Mesendoderm (in vitro differentiated cells): ENCODE measurements around the gene ADAM20.

ENCODE experiments used
- DNase-seq: peaks from one replicate; pipeline ENCODE4 v3.0.0; 2013
- H2AK5ac ChIP-seq: 2 replicates; pipeline ENCODE4 v1.6.1; 2013; ENCODE audit warnings: low read length, inconsistent platforms
- H2BK120ac ChIP-seq: 2 replicates; pipeline ENCODE4 v1.6.1; 2013; ENCODE audit warnings: low read depth, mild to moderate bottlenecking, low read length, moderate library complexity, mixed read lengths
- H2BK15ac ChIP-seq: replicated peaks from 2 replicates; pipeline ENCODE4 v1.6.1; 2013; ENCODE audit warnings: low read depth, mild to moderate bottlenecking, moderate library complexity
- H2BK5ac ChIP-seq: 2 replicates; pipeline ENCODE4 v1.6.1; 2013; ENCODE audit warnings: low read length, inconsistent platforms
- H3K18ac ChIP-seq: 2 replicates; pipeline ENCODE4 v1.6.1; 2013; ENCODE audit warnings: mild to moderate bottlenecking, low read length, mixed read lengths
- H3K23ac ChIP-seq: one replicate; pipeline ENCODE4 v1.6.1; 2013; ENCODE audit warnings: low read length
- H3K27ac ChIP-seq: 2 replicates; pipeline ENCODE4 v1.5.1; 2013; ENCODE audit warnings: low read depth, mild to moderate bottlenecking, inconsistent platforms, low read length, moderate library complexity
- H3K27me3 ChIP-seq: 2 replicates; pipeline ENCODE4 v1.6.1; 2013; ENCODE audit warnings: low read length, control low read depth, mild to moderate bottlenecking, inconsistent platforms; ENCODE audit not compliant: insufficient read depth, poor library complexity
- H3K36me3 ChIP-seq: 2 replicates; pipeline ENCODE4 v1.6.1; 2013; ENCODE audit warnings: low read length, inconsistent platforms; ENCODE audit not compliant: control insufficient read depth, insufficient read depth
- H3K4ac ChIP-seq: one replicate; pipeline ENCODE4 v1.6.1; 2013; ENCODE audit warnings: low read depth, mild to moderate bottlenecking, low read length, moderate library complexity
- H3K4me1 ChIP-seq: 2 replicates; pipeline ENCODE4 v1.6.1; 2013; ENCODE audit warnings: low read depth, low read length, inconsistent platforms; ENCODE audit not compliant: control insufficient read depth
- H3K4me2 ChIP-seq: 2 replicates; pipeline ENCODE4 v1.6.1; 2013; ENCODE audit warnings: low read length
- H3K4me3 ChIP-seq: 2 replicates; pipeline ENCODE4 v1.5.1; 2013; ENCODE audit warnings: mild to moderate bottlenecking, low read length
- H3K56ac ChIP-seq: one replicate; pipeline ENCODE4 v1.6.1; 2013; ENCODE audit warnings: low read length
- H3K79me1 ChIP-seq: 2 replicates; pipeline ENCODE4 v1.6.1; 2013; ENCODE audit warnings: low read length, inconsistent platforms
- H3K79me2 ChIP-seq: 2 replicates; pipeline ENCODE4 v1.6.1; 2013; ENCODE audit warnings: mild to moderate bottlenecking, low read length; ENCODE audit not compliant: control insufficient read depth, insufficient read depth
- H3K9ac ChIP-seq: 2 replicates; pipeline ENCODE4 v1.6.1; 2013; ENCODE audit warnings: low read length, inconsistent platforms
- H4K5ac ChIP-seq: one replicate; pipeline ENCODE4 v1.6.1; 2013; ENCODE audit warnings: low read length
- H4K8ac ChIP-seq: one replicate; pipeline ENCODE4 v1.6.1; 2013; ENCODE audit warnings: low read depth, mild to moderate bottlenecking, control low read depth, low read length, moderate library complexity
- WGBS: extraction: QIAGEN DNeasy Blood & Tissue Kit; methylation state at CpG from one replicate; pipeline ENCODE4 v1.1.7; 2013; ENCODE audit warnings: low lambda C conversion rate, missing lambda C conversion rate; ENCODE audit not compliant: insufficient coverage; ENCODE audit errors: extremely low coverage; 5-methylcytosine and 5-hydroxymethylcytosine counted together

The ADAM20 gene

DNA sequence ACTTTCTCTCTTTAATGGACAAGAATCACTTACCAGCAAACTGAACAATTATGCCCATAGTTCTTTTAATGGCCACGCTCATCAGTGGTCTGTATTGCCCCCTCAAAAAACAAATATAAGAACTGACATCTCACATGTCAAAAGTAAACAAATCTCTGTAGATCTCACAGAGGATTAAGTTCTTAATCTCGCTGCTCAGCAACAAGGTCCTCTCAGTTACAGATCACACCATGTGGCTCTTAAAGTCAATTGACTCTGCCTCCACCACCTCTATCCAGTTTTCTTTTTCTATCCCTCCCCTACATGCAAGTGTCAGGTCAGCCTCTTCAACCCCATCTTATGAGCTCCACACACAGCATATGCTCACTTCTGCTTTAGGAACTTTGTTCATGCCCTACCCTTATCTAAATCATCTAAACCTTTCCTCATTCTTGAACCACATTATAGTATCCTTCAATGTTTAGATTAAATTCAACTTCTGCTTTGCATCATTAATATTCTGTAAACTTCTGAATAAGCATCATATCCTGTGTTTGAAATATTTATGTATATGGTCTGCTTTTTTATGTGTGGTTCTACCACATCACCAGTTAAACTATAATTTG is 7.2 kb downstream of the ADAM20 start:
- no peak overlapping the region for H3K4ac ChIP-seq
- H2BK5ac ChIP-seq, result no peak overlapping the region
- no peak overlapping the region for H3K27ac ChIP-seq
- H3K27me3 ChIP-seq, result no peaks in the 10 kb centered on the region
- H2BK120ac ChIP-seq, result no peak overlapping the region
- H3K9ac ChIP-seq, result no peak overlapping the region
- H3K79me2 ChIP-seq, result no peaks in the 10 kb centered on the region
- H2AK5ac ChIP-seq, result no peak overlapping the region
- H3K4me3 ChIP-seq, result no peak overlapping the region
- H3K23ac ChIP-seq, result no peak overlapping the region
- no peak overlapping the region for H3K56ac ChIP-seq
- no peaks in the 10 kb centered on the region for H3K79me1 ChIP-seq
- H3K4me1 ChIP-seq, result no peaks in the 10 kb centered on the region
- no peak overlapping the region for H2BK15ac ChIP-seq
- DNase-seq, result no peak
- H3K36me3 ChIP-seq, result no peaks in the 10 kb centered on the region
- H4K8ac ChIP-seq, result no peak overlapping the region
- no CpG with 5 or more reads among the region's 2 CpGs for WGBS
- no peak overlapping the region for H4K5ac ChIP-seq
- no peak overlapping the region for H3K4me2 ChIP-seq
- no peak overlapping the region for H3K18ac ChIP-seq

GRCh38 chr14:70525691-70526090 is 9.1 kb downstream of the ADAM20 start:
- DNase-seq, result no peak
- no peaks in the 10 kb centered on the region for H3K4me1 ChIP-seq

GRCh38 chr14:70515811-70516210 is 19.0 kb downstream of the ADAM20 start:
- Histone ChIP-seq H3K4ac (no peak overlapping the region), H3K79me2 (no peaks in the 10 kb centered on the region), H3K4me2 (no peak overlapping the region), H3K36me3 (no peaks in the 10 kb centered on the region), H2BK120ac (no peak overlapping the region), H3K18ac (no peak overlapping the region), H3K56ac (no peak overlapping the region), H3K4me3 (no peak overlapping the region), H3K27ac (no peak overlapping the region), H3K27me3 (no peaks in the 10 kb centered on the region), H4K5ac (no peak overlapping the region), H2BK5ac (no peak overlapping the region), H3K79me1 (no peaks in the 10 kb centered on the region), H2AK5ac (no peak overlapping the region), H3K23ac (no peak overlapping the region), H3K4me1 (no peaks in the 10 kb centered on the region), H2BK15ac (no peak overlapping the region), H4K8ac (no peak overlapping the region), H3K9ac (no peak overlapping the region)
- DNase-seq, result no peak
- no CpG with 5 or more reads among the region's 3 CpGs for WGBS

More at GRCh38 chr14:70525691-70526090, 9.1 kb downstream of the ADAM20 start:
- H3K4ac ChIP-seq, result no peak overlapping the region
- no peaks in the 10 kb centered on the region for H3K79me1 ChIP-seq
- no peak overlapping the region for H3K56ac ChIP-seq
- H3K27me3 ChIP-seq, result no peaks in the 10 kb centered on the region
- H3K9ac ChIP-seq, result no peak overlapping the region
- no peak overlapping the region for H2BK120ac ChIP-seq
- no peak overlapping the region for H3K4me2 ChIP-seq
- H4K8ac ChIP-seq, result no peak overlapping the region
- H3K18ac ChIP-seq, result no peak overlapping the region
- no peaks in the 10 kb centered on the region for H3K36me3 ChIP-seq
- H4K5ac ChIP-seq, result no peak overlapping the region
- H2BK5ac ChIP-seq, result no peak overlapping the region
- H3K4me3 ChIP-seq, result no peak overlapping the region
- no peak overlapping the region for H2AK5ac ChIP-seq
- no peak overlapping the region for H3K23ac ChIP-seq
- H2BK15ac ChIP-seq, result no peak overlapping the region
- H3K27ac ChIP-seq, result no peak overlapping the region
- no peaks in the 10 kb centered on the region for H3K79me2 ChIP-seq

DNA sequence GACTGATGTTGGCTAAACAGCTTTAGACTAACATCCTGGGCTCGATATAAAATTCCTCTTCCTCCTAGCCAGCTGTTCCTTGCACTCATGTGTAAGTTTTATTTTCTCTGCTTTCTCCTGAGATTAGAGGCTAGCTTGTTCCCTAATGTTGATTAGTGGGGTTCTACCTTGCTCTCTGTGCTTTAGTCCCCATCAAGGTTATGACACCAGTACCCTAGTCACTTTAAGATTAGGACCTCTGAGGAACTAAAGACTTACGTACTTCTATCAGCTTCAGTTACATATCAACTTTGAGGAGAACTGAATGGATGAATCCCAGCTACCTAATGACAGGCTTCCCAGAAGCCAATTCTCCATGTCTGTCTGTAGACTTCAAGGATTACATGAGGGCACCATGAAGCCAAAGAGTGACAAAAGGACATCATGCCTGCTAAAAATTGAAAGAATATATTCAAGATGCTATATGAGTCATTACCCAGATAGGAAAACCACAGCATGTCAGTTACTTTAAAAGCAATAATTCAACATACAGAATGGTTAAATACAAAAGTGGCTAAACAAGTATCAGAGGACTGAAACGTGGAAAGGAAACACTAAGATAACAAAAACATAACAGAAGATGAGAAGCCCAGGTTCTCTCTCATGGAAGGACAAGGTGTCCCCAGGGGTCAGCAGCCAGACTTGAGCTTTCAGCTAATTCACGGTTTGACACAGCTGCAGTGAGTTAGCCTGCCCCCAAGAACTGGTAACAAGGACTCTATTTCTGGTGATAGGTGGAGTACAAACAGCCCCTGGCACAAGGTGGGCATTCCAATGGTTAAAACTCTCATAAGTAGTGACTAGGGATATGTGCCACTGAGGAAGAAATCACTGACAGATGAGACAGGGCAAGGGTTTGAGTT is 20.4 kb downstream of the ADAM20 start:
- Histone ChIP-seq H3K79me2 (no peaks in the 10 kb centered on the region), H3K36me3 (no peaks in the 10 kb centered on the region), H2BK120ac (no peak overlapping the region), H2AK5ac (no peak overlapping the region), H3K27me3 (no peaks in the 10 kb centered on the region), H3K56ac (no peak overlapping the region), H3K27ac (no peak overlapping the region), H2BK15ac (no peak overlapping the region), H3K23ac (no peak overlapping the region), H3K4ac (no peak overlapping the region), H3K9ac (no peak overlapping the region), H3K4me2 (no peak overlapping the region), H3K79me1 (no peaks in the 10 kb centered on the region), H4K8ac (no peak overlapping the region), H4K5ac (no peak overlapping the region), H3K4me1 (no peaks in the 10 kb centered on the region), H3K18ac (no peak overlapping the region), H2BK5ac (no peak overlapping the region), H3K4me3 (no peak overlapping the region)
- DNase-seq, result no peak
- no CpG with 5 or more reads among the region's 4 CpGs for WGBS

GRCh38 chr14:70498191-70498590 is 36.6 kb downstream of the ADAM20 start:
- Histone ChIP-seq H3K4me3 (no peak overlapping the region), H3K23ac (no peak overlapping the region), H3K79me2 (no peaks in the 10 kb centered on the region), H3K36me3 (no peaks in the 10 kb centered on the region), H2BK5ac (no peak overlapping the region), H3K18ac (no peak overlapping the region), H3K27me3 (no peaks in the 10 kb centered on the region), H2AK5ac (no peak overlapping the region), H3K56ac (no peak overlapping the region), H3K4me2 (no peak overlapping the region), H3K4ac (no peak overlapping the region), H4K5ac (no peak overlapping the region), H3K27ac (no peak overlapping the region), H3K79me1 (no peaks in the 10 kb centered on the region), H4K8ac (no peak overlapping the region), H2BK120ac (no peak overlapping the region), H2BK15ac (no peak overlapping the region), H3K4me1 (no peaks in the 10 kb centered on the region), H3K9ac (no peak overlapping the region)
- DNase-seq, result no peak
